Measurements from ENCODE around the gene HTRA2.
"Not testable (repeated sequence)": the region's sequence is repeated elsewhere in the genome, so short reads cannot be mapped to it uniquely, and the experiment has no call there.

Gene HTRA2

GRCh38 chr2:74529357-74530238 lies at the start of gene HTRA2, which contains the start of gene AUP1:
Gene HTRA2 (plus strand): TSS chr2:74529933. CDS start chr2:74530007, 74 bp downstream.
Gene AUP1 (minus strand): TSS chr2:74529706. CDS start chr2:74529629, 77 bp downstream.
- DNase-seq = peak; percentile 99

- DNase-seq = no peak
These were observed 48.3 kb upstream of the HTRA2 start for GRCh38 chr2:74481431-74481830.

- DNase-seq = peak; percentile 41
These were observed 47.6 kb upstream of the HTRA2 start for GRCh38 chr2:74481961-74482800.

GRCh38 chr2:74482801-74483674 lies 46.7 kb upstream of the HTRA2 start, which contains the start of the genes CCDC142 and TTC31:
Gene CCDC142 (minus strand): TSS chr2:74482998. CDS start chr2:74482837, 161 bp downstream.
Gene TTC31 (plus strand): TSS chr2:74483081. CDS start chr2:74483096, 15 bp downstream.
- peak; percentile 97 for DNase-seq

GRCh38 chr2:74483675-74484164 lies 46.0 kb upstream of the HTRA2 start:
- DNase-seq = not testable (repeated sequence)

GRCh38 chr2:74486141-74486540 lies 43.6 kb upstream of the HTRA2 start:
- no peak for DNase-seq

- DNase-seq = no peak
These were observed 40.9 kb upstream of the HTRA2 start for GRCh38 chr2:74488643-74489481.

- DNase-seq = no peak
These were observed 39.8 kb upstream of the HTRA2 start for GRCh38 chr2:74489906-74490305.

- DNase-seq = no peak
These were observed 37.8 kb upstream of the HTRA2 start for GRCh38 chr2:74491648-74492544.

GRCh38 chr2:74493546-74493945 lies 36.2 kb upstream of the HTRA2 start:
- DNase-seq = no peak

GRCh38 chr2:74495440-74495839 lies 34.3 kb upstream of the HTRA2 start:
- DNase-seq = no peak

- no peak for DNase-seq
These were observed 32.5 kb upstream of the HTRA2 start for GRCh38 chr2:74496997-74497776.

- no peak for DNase-seq
These were observed 31.8 kb upstream of the HTRA2 start for GRCh38 chr2:74497777-74498499.

GRCh38 chr2:74498500-74499266 lies 31.1 kb upstream of the HTRA2 start:
- DNase-seq = no peak

GRCh38 chr2:74499267-74499939 lies 30.3 kb upstream of the HTRA2 start, which contains the start of gene LBX2:
Gene LBX2 (minus strand): TSS chr2:74499603. CDS start chr2:74499537, 66 bp downstream.
- DNase-seq = peak; percentile 72

- DNase-seq = no peak
These were observed 29.7 kb upstream of the HTRA2 start for GRCh38 chr2:74499940-74500577.

GRCh38 chr2:74500578-74500946 lies 29.2 kb upstream of the HTRA2 start:
- DNase-seq = no peak
